Renal pelvis (tissue), 4 donors: ENCODE measurements around the gene MLPH. TPM values are rescaled to one million over a fixed set of nuclear protein-coding genes. Genes with fewer than 3 reads are reported as not detected.

Experiments used
- DNase-seq: peaks from one replicate; pipeline ENCODE4 v3.0.0-alpha.2; 2013
- polyA plus RNA-seq, 3 donors: library from polyadenylated mRNA; unstranded; fragments of 120-200 nt; gene quantifications; one replicate each; pipeline ENCODE4 v1.2.1, GENCODE V29; 2013; ENCODE audit not compliant: insufficient read length in 3 of 3

The MLPH gene
- polyA plus RNA-seq, 3 donors = 2.1 to 5.8 (median 5.1) TPM

DNA sequence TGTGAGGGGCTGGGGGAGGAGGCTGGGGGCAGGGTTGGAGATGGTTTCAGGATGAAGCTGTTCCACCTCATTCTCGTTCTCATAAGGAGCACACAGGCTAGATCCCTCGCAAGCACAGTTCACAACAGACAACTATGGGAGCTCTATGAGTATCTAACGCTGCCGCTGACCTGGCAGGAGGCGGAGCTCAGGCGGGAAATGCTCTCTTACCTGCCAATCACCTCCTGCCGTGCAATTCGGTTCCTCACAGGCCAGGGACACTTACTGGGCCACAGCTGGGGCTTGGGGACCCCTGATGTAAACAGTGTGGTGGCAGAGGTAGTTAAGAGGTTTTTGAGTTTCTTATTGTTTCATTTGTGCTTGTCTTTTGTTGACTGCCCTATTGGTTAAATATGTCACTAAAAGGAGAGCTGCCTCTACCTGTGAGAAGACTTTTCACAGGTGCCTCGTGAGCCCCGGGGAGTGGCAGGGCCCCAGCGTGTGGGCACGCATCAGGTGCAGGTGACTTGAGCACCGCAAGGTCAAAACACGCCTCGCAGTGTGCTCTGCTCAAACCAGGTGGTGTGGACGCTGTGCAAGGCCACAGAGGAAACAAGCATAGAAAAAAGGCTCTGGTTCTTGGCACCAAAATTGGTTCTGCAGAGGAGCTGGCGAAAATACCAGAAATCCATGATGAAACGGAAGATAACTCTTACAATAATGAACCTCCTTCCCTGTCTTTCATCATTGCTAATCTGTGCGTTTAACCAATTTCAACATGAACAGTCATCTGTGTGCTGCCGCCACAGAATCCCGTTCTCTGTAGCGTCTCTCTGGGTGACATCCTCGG, 10.2 kb downstream of the MLPH start:
- no peak for DNase-seq

GRCh38 chr2:237497838-237498186, 10.8 kb downstream of the MLPH start:
- DNase-seq = no peak

DNA sequence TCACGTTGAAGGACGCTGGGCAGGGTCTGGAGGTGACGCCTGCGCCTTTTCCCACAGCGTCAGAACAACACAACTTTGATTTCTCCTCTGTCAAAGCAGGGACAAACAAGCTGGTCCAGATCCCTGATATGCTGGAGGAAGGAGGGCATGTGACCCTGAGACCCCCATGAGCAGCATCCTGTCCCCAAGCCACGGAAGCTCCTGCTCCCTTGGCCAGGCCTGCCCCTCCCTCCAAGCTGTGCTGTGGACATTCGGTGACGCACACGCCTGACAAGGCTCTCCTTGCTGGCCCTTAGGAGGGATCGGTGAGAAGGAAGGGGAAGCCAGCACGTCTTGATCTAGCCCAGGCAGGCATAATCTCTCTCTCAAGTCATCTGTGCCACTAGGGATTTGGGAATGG, 11.3 kb downstream of the MLPH start:
- no peak for DNase-seq

DNA sequence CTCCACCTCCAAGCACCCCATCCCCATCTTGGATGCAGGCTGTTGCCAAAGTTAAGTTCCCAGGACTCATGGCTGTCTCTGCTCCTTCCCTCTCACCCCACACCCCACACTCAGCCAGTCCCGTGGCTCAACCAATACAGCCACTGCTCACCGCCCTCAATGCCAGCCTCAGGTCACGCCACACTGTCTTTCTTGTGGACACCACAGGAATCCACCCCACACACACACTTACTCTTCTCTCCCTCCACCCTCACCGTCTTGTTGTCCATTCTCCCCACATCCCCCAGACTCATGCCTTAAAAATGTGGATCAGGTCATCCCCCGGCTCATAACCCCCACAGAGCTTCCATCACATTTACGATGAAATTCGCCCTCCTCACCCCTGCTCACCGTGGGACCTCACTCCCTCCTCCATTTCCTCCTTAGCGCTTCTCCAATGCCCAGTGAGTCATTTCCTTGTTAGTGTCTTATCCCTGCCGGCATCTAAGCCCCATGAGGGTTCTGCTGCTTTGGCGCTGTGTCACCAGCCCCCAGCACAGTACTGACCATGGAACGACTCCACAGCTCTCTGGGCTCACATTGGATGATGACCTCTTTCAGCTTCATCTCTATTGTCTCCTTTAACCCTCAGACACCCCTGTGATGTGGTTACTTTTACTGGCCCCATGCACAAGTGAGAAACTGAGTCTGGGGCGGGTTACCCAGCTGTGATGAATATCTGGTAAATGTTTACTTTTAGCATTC, 13.8 kb downstream of the MLPH start:
- no peak for DNase-seq

DNA sequence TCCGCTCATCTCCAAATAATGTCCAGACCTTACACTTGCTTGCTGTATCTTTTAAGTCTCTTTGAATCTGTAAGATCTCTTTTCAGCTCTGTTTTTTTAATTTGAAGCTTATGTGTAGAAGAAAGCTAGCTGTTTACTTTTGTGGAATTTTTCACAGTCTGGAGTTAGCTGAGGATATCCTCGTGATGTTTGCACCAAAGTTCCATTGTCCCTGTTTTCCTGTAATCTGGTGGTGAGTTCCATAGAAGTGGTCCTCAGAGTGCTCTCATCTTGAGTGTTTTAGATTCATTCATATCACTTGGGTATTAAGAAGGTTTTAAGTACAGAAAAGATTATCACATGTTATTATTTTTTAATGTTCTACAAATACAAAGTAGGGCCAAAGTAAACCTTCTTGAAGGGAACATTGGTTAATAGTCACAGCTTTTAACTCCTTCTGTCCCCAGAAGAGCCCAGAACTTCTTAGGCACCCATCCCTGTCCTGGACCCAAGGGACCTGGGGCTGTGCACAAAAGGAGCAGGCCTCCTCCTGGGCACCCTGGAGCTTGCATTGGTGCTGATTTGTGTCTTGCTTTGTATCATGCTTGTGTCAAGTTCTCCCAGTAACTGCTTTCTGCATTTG, 15.0 kb downstream of the MLPH start:
- DNase-seq = no peak

- DNase-seq = no peak
Observed at GRCh38 chr2:237503201-237503600, 16.1 kb downstream of the MLPH start.

DNA sequence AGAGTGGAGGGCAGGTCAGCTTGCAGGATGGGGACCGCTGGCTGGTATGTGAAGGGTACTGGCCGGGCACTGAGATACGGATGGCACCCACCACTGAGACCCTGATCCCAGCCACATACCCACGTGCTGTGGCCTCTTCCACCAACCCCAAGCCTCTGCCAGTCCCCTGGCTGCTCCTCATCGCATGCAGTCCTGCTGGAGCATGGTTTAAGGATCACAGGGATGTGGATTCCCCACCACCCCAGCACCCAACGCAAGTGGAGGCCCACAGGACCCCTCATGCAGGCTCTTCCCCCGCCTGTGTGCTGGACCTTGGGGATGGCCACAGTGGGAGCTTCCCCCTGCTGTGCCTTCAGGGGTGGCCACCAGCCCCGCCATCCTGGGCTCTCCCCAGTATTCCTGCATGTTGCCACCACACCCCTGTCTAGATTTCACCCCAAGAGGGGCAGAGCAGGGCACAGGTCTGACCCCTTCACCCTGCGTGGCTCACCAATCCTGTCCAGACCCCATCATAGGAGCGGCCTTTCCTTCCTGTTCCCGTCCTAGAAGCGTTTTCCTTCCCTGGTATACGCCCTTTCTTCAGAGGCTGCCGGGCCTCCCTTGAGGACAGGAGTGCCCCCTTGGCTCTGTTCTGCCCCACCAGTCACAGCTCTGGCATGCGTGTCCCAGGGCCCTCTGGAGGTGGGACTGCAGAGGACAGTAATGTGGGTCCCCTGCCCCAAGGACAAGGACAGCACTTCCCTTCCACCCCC, 18.3 kb downstream of the MLPH start:
- no peak for DNase-seq

- no peak for DNase-seq
Observed at GRCh38 chr2:237507512-237507911, 20.5 kb downstream of the MLPH start.

DNA sequence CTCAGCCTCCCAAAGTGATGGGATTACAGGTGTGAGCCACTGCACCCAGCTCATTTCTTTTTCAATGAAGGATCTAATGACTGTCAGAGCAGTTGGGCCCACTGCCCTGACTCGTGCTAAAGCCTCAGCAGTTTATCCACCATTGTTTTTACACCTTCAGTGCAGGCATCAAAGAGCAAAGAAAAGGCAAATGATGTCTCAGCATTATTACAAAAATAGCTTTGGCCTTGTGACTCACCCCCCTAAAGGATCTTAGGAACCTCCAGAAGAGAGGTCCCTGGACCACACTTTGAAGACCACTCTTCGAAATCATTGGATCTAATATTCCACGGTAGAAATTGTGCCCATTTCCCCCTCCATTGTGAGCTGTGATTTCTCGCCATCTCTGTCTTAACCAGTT, 21.3 kb downstream of the MLPH start:
- no peak for DNase-seq

- DNase-seq = no peak
Observed at GRCh38 chr2:237509151-237509550, 22.1 kb downstream of the MLPH start.

DNA sequence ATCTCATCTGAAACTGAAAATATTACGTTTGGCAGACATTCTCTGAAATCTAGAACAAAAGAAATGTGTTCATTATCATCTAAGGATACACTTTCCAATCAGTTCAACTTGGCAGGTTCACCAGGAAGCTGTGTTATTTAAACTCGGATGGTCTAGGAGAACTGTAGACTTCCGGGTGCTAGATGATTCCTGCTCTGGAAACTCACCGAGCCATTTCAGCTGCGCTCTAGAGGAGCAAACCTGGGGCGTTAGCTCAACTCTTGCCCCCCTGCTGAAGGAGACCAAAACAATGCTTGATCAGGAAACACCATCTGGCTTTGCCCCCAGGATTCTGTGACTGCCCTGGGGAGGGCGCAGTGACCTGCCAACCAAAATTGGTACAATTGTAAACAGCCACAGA, 22.9 kb downstream of the MLPH start:
- no peak for DNase-seq

DNA sequence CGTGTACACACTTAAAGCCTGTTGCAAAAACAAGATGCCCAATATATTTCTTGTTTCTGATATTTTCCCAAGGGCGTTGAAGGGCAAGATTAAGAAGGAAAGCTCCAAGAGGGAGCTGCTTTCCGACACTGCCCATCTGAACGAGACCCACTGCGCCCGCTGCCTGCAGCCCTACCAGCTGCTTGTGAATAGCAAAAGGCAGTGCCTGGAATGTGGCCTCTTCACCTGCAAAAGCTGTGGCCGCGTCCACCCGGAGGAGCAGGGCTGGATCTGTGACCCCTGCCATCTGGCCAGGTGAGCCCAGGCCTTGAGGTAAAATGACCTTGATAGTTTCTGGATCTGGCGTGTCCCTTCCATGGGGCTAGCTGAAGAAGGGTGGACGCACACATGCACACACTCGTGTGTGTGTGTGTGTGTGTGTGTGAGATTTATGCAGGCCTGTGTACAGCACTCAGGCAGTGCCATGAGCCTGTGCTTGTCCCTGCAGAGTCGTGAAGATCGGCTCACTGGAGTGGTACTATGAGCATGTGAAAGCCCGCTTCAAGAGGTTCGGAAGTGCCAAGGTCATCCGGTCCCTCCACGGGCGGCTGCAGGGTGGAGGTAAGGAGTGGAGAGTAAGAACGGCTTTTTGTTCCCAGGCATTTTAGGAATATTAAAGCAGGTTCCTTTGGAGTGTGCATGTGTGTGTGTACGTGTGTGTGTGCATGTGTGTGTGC, 23.6 kb downstream of the MLPH start:
- DNase-seq = no peak

- DNase-seq = no peak
Observed at GRCh38 chr2:237511433-237511832, 24.4 kb downstream of the MLPH start.

- DNase-seq = no peak
Observed at GRCh38 chr2:237511885-237512405, 24.9 kb downstream of the MLPH start.

GRCh38 chr2:237512774-237513466, 25.9 kb downstream of the MLPH start:
- DNase-seq = peak; percentile 95

GRCh38 chr2:237513693-237514092, 26.6 kb downstream of the MLPH start:
- DNase-seq = no peak

DNA sequence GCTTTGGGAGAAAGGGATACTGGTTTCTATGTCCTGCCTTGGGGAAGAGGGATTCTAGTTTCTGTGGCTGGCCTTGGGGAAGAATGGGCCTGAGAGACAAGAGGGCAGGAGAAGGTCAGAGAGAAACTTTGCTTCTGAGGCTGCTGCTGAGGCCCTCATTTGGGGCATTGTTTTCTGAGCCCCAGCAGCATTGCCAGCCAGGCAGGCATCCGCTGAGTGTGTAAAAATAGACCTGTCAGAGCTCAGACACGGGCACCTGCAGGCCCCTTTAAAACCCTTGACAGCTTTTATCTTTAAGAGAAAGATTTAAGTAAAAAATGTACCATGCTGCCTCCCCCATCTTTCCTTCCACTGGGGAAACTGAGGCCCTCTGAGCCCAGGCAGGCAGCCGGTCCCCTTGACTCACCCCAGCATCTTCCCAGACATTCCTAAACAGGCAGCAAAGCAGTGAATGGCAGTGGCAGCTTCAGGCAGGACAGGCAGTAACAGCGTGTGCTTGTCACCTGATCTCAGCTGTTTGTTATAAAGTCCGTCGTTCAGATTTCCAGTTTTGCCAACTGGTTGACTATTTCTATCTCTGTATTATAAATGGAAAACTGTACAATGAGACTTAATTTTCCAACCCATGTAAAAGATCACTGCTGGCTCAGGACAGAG, 27.6 kb downstream of the MLPH start:
- DNase-seq = no peak

DNA sequence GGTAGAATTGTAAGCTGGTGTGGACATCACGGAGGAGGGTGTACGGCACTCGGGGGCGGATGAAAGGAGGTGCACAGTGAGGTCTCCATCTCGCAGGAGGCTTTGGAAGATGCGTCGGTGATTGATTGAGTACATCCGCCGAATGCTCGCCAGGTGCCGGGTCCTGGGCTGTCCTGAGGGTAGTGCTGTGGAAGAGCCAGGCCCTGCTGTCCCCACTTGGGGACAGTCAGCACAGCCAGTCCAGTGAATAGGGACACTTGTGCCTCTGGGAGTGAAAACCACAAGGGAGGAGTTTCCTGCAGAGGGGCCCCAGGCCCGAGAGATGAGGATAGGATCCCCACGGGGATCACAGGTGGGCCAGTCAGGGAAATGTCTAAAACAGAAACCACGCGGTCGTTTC, 28.1 kb downstream of the MLPH start:
- no peak for DNase-seq

DNA sequence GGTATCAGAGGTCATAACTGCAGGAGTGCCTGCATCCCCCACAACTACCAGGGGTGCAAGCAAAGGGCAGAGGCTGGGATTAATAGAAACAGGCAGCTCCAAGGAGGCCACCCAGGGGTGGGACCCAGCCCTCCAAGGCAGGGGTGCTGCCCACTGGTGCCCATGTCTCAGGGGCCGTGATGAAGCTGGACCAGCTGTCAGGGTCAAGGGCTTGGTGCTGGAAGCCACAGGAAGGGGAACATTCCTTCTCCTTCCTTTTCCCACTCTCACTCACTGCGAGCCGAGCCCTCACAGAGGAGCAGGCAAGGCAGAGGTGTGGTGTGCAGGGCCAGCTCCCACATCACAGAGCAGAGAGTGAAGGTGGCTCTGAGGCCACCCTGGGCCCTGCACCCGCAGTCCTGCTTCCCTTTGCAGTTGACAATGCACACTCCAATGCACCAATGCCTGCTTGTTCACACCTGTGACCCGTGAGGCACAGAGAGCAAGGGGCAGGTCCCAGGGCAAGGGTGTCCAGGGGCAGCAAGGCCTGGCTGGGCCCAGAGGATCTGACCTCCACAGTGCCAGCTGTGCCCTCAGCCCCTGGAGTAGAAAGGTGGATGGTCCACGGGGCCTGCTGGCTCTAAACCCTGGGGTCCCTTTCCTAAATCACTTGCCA, 28.7 kb downstream of the MLPH start:
- no peak for DNase-seq

- DNase-seq = no peak
Observed at GRCh38 chr2:237517163-237517562, 30.1 kb downstream of the MLPH start.
